NCI-H748 treated with DMSO at 0.1 percent for 48 hours (cell line): Measurements from ENCODE around the gene MEMO1.
"Not testable (repeated sequence)": the region's sequence is repeated elsewhere in the genome, so short reads cannot be mapped to it uniquely, and the experiment has no call there.

Source experiments
- DNase-seq: peaks from one replicate; lab custom pipeline; 2025; lab: John Stamatoyannopoulos, UW

Gene MEMO1

DNA sequence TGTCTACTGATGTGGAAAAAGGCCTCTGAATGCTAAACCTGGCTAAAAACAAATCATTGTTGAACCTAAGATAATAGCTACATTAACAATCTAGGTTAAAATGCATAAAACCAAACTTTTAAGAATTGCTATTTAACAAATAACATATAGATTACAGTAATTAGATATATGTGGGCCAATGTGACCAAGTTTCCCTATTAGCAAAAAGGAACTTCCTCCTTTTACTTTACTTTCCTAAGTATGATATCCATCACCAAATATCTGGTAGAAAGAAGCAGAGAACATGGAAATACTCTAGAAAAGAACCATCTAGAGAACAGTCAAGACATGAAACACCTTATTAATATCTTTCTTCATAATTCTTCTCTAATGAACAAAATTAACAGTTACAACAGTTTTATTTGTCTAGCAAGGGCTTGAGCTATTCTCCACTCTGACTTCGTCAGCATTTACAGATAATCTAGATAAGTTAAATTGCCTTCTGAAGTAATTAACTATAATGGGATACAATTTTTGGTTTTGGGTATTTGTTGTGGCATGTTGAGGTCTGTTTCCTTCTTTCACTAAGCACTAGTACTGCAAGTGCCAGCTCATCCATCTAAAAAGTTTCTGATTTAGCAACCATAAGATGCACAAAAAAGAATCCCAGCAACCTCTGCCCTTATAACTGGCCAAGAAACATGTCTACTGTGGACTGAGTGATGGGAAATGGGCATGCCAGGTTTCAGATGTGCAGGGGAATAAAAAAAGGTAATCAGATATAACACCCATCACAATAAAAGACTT lies 53.3 kb downstream of the MEMO1 start:
- no peak for DNase-seq

- not testable (repeated sequence) for DNase-seq
Measured at GRCh38 chr2:31956934-31957333, 53.9 kb downstream of the MEMO1 start.

- no peak for DNase-seq
Measured at GRCh38 chr2:31956312-31956711, 54.5 kb downstream of the MEMO1 start.

DNA sequence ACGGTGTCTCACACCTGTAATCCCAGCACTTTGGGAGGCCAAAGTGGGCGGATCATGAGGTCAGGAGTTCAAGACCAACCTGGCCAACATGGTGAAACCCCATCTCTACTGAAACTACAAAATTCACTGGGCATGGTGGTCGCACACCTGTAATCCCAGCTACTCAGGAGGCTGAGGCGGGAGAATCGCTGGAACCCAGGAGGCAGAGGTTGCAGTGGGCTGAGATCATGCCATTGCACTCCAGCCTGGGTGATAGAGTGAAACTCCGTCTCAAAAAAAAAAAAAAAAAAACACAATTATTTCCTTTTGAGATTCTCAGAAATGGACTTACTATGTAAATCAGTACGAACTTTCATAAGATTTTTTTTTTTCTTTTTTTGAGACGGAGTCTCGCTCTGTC lies 57.7 kb downstream of the MEMO1 start:
- DNase-seq = not testable (repeated sequence)

DNA sequence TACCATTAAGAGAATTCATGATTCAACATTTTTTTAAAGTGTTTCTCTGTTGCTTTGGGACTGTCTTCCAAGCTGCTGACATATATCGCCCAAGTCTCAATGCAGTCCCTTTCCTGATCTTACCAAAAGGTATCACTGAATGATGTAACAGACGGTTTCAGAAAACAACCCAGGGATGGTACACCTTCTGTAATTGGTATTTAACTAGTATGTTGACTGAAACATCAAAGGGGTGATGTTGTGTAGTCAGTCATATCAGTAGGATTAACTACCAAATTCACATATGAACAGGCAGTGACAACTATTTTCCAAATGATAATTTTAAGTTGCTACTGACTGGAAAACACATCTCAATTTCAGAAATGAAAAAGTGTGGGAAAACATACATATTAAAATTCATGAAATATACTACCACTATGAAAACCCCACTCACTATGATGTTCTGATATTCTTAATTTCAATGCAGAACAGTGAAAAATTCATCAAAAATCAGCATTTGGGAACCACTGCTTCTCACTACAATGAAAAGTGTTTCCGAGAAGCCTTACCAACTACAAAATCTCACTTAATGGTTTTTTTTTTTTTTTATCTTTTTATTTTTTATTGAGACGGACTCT lies 59.8 kb downstream of the MEMO1 start:
- DNase-seq = no peak

DNA sequence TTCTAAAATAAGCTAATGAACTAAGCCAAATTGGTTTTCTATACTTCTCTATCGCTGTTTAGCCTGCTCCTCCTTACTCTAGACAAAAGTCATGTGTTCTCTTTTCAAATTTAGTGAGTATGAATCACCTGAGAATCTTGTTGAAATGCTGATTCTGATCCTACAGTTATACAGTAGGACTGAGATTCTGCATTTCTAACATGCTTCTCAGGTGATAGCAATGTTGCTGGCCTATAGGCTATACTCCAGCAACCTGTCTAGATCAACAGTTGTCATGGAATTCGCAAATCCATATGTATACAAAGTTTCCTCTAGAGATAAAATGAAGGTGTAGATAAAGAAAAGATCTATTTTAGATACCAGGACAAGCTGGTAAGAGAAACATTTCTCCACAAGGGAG lies 62.9 kb downstream of the MEMO1 start:
- no peak for DNase-seq

DNA sequence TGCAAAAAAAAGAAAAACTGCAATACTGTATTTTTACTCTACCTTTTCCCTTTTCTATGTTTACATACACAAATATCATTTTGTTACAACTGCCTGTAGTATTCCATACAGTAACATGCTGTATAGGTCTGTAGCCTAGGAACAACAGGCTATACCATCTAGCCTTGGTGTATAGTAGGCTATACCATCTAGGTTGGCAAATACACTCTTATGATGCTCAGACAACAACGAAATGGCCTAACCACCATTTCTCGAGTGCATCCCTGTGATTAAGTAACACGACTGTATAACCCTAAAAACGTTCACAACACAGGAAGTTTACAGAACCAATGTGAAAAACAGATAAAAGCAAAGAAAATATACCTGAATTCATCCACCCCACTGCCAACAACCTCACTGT lies 64.0 kb downstream of the MEMO1 start:
- DNase-seq = no peak

GRCh38 chr2:31945572-31945935 lies 65.3 kb downstream of the MEMO1 start:
- DNase-seq = no peak

- no peak for DNase-seq
Measured at GRCh38 chr2:31944828-31945571, 65.8 kb downstream of the MEMO1 start.

DNA sequence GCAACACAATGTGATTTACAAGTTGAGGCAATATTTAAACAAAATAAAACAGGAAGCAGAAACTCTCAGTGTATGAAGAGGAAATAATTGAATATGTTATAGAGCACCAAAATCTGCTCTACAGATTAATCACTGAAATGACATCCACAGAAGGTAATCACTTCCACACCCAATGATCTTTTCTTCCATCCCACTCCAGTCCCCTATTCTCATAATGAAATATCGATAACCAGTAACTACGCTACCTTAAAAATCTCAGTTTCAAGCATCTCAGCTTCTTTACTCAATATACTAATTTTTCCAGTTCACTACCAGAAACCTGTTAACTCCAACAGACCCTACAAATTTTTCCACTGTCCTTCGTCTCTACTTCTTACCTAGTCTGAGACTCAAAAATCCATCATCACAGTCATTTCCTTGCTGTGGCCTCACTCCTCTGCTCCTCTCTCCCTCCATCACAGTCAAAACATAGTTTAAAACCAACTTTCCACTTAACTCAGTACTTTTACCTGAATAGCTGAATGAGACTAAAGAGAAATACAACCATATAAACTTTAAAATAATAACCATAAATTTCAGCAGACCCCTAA lies 67.1 kb downstream of the MEMO1 start:
- DNase-seq = no peak

DNA sequence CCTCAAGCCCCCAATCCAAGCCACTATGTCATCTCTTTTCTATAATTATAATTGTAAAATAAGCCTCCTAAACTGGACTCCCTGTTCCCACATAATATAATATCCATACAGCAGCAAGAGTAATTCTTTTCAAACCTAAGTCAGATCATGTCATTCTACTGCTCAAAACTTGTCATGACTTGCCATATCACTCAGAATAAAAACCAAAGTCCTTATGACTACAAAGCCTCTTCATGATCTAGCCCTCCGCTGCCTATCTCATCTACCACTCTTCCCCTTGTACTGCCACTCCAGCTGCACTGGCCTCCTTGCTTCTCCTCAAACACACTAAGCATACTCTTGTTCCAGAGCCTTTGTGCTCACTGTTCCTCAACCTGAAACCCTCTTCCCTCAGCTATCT lies 69.9 kb downstream of the MEMO1 start:
- DNase-seq = no peak

GRCh38 chr2:31937741-31938140 lies 73.1 kb downstream of the MEMO1 start:
- DNase-seq = no peak

- no peak for DNase-seq
Measured at GRCh38 chr2:31935370-31935769, 75.4 kb downstream of the MEMO1 start.

DNA sequence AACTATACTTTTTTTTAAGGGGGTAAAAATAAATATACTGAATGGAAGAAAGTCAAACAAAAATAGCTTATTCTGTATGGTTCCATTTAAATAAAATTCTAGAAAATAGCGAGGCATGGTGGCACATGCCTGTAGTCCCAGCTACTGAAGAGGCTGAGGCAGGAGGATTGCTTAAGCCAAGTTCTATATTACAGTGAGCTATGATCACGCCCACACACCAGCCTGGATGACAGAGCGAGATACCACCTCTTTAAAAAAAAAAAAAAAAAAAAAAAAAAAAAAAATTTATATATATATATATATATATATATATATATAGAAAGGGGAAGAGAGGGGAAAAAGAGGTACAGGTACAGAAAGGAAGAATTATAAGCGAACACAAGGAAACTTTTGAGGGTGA lies 77.7 kb downstream of the MEMO1 start:
- DNase-seq = no peak

GRCh38 chr2:31932589-31932988 lies 78.2 kb downstream of the MEMO1 start:
- no peak for DNase-seq

GRCh38 chr2:31931916-31932315 lies 78.9 kb downstream of the MEMO1 start:
- DNase-seq = no peak

GRCh38 chr2:31925517-31925916 lies 85.3 kb downstream of the MEMO1 start:
- DNase-seq = no peak

GRCh38 chr2:31923662-31924061 lies 87.1 kb downstream of the MEMO1 start:
- DNase-seq = no peak

- no peak for DNase-seq
Measured at GRCh38 chr2:31922542-31923408, 88.0 kb downstream of the MEMO1 start.

- DNase-seq = no peak
Measured at GRCh38 chr2:31920962-31921361, 89.8 kb downstream of the MEMO1 start.

- DNase-seq = no peak
Measured at GRCh38 chr2:31919499-31919898, 91.3 kb downstream of the MEMO1 start.

DNA sequence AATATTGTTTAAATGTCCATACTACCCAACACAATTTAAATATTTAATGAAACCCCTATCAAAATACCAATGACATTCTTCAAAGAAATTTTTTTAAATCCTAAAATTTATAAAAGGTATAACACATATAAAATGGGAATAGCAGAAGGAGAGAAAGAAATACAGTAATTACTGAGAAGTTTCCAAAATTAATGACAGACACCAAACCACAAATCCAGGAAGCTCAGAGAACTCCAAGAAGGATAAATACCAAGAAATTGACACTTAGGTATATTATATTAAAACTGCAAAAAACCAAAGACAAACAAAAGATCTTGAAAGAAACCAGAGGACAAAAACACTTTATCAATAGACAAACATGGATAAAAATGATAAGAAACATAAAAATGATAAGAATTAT lies 101.1 kb downstream of the MEMO1 start:
- no peak for DNase-seq
